Suprapubic skin (tissue), 4 donors: ENCODE measurements around the gene PACRG. TPM values are rescaled to one million over a fixed set of nuclear protein-coding genes. Genes with fewer than 3 reads are reported as not detected.

Source experiments
- DNase-seq, 2 donors: peaks; one replicate each; pipeline ENCODE4 v3.0.0-alpha.2; 2019; ENCODE audit warnings: low spot score in 2 of 2
- H3K27ac ChIP-seq: fragments of 200-600 bp; sonication (generic); one replicate; pipeline ENCODE4 v1.5.1; 2019
- H3K27me3 ChIP-seq: fragments of 200-600 bp; sonication (generic); one replicate; pipeline ENCODE4 v1.5.1; 2019
- H3K36me3 ChIP-seq: fragments of 200-600 bp; sonication (generic); one replicate; pipeline ENCODE4 v1.5.1; 2019
- H3K4me1 ChIP-seq: fragments of 200-600 bp; sonication (generic); one replicate; pipeline ENCODE4 v1.5.1; 2019
- H3K4me3 ChIP-seq: fragments of 200-600 bp; sonication (generic); one replicate; pipeline ENCODE4 v1.5.1; 2019; ENCODE audit warnings: mild to moderate bottlenecking
- H3K9me3 ChIP-seq: fragments of 200-600 bp; sonication (generic); one replicate; pipeline ENCODE4 v1.5.1; 2019
- CTCF ChIP-seq, 2 donors: fragments of 200-600 bp in 1 of 2; fragments of 450-650 bp in 1 of 2; sonication (generic) in 1 of 2; IDR thresholded peaks; one replicate each; pipeline ENCODE4 v1.5.1; 2016 to 2019; ENCODE audit warnings: antibody characterized with exemption in 2 of 2, mild to moderate bottlenecking in 1 of 2, moderate library complexity in 1 of 2
- EP300 ChIP-seq: sonication (generic); formaldehyde crosslinking; IDR thresholded peaks from one replicate; pipeline ENCODE4 v1.6.1; 2017; ENCODE audit warnings: antibody characterized with exemption
- POLR2A ChIP-seq, 2 donors: fragments of 450-650 bp; IDR thresholded peaks; one replicate each; pipeline ENCODE4 v1.6.1; 2017; ENCODE audit warnings: antibody characterized with exemption in 2 of 2, mild to moderate bottlenecking in 2 of 2, moderate library complexity in 2 of 2
- POLR2AphosphoS5 ChIP-seq, 3 donors: sonication (generic); formaldehyde crosslinking; IDR thresholded peaks; one replicate each; pipeline ENCODE4 v1.6.1; 2017; ENCODE audit warnings: antibody characterized with exemption in 3 of 3
- WGBS: methylation state at CpG from one replicate; pipeline ENCODE4 v1.1.5; 2018; 5-methylcytosine and 5-hydroxymethylcytosine counted together
- total RNA-seq, 4 donors: library from RNA; depleted of rRNA; stranded (reverse); fragments of >200 nt; gene quantifications; one replicate each; pipeline ENCODE4 v1.1.0, GENCODE V29; 2016

PACRG gene
- total RNA-seq, 4 donors from 2014 or later: 1.1 to 2.3 (median 2.0) TPM

DNA sequence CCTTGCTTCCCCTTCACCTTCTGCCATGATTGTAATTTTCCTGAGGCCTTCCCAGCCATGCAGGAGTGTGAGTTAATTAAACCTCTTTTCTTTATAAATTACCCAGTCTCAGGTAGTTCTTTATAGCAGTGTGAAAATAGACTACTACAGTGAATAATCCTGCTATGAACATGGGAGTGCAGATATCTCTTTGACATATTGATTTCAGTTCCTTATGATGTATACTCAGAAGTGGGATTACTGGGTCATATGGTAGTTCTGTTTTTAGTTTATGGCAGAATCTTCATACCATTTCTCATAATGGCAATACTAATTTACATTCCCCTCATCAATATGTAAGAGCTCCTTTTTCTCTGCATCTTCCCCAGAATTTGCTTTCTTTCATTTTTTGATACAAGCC lies 26.0 kb downstream of the PACRG start:
- Histone ChIP-seq H3K27ac (no peak overlapping the region), H3K4me3 (no peak overlapping the region), H3K4me1 (no peaks in the 10 kb centered on the region), H3K36me3 (no peaks in the 10 kb centered on the region), H3K9me3 (no peaks in the 10 kb centered on the region), H3K27me3 (no peaks in the 10 kb centered on the region)
- TF ChIP-seq POLR2A (IDR thresholded peaks at IDR 0.05) (no peak), CTCF (IDR thresholded peaks at IDR 0.05) (no peak), EP300 (no peak), POLR2AphosphoS5 (IDR thresholded peaks at IDR 0.05) (no peak)
- DNase-seq: no peak

DNA sequence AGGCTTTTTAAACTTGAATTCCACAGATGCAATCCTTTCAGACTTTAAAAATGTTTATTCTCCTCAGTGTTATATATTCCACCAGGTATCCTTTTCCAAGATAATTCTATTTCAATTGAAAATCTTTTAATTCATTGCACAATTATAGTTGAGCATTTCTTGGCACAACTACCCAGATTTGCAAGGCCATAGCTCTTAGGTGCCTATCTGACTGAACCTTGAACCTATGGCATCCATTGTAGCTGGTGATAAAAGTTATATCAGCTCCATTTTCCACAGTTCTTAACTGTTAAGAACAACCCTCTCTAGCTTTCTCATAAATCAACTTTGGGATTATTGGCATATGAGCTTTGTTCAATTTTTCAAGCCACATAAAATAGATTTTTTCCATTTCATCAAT lies 42.4 kb downstream of the PACRG start:
- DNase-seq: no peak
- TF ChIP-seq POLR2A (IDR thresholded peaks at IDR 0.05) (no peak), POLR2AphosphoS5 (IDR thresholded peaks at IDR 0.05) (no peak), EP300 (no peak), CTCF (IDR thresholded peaks at IDR 0.05) (no peak)
- Histone ChIP-seq H3K27me3 (no peaks in the 10 kb centered on the region), H3K36me3 (no peaks in the 10 kb centered on the region), H3K4me1 (no peaks in the 10 kb centered on the region), H3K4me3 (no peak overlapping the region), H3K27ac (no peak overlapping the region), H3K9me3 (no peaks in the 10 kb centered on the region)

- H3K4me3 ChIP-seq: no peak overlapping the region
- H3K9me3 ChIP-seq: no peaks in the 10 kb centered on the region
- H3K36me3 ChIP-seq: no peaks in the 10 kb centered on the region
- no peak for TF ChIP-seq POLR2A (IDR thresholded peaks at IDR 0.05)
- TF ChIP-seq CTCF (IDR thresholded peaks at IDR 0.05): no peak
- no peak for TF ChIP-seq POLR2AphosphoS5 (IDR thresholded peaks at IDR 0.05)
- TF ChIP-seq EP300: no peak
- WGBS: 89% methylated on average over 1 of the region's 1 CpG
- no peak overlapping the region for H3K27ac ChIP-seq
- H3K4me1 ChIP-seq: no peaks in the 10 kb centered on the region
- no peak for DNase-seq
- no peaks in the 10 kb centered on the region for H3K27me3 ChIP-seq
Measured at GRCh38 chr6:162770955-162771354, 43.2 kb downstream of the PACRG start.

DNA sequence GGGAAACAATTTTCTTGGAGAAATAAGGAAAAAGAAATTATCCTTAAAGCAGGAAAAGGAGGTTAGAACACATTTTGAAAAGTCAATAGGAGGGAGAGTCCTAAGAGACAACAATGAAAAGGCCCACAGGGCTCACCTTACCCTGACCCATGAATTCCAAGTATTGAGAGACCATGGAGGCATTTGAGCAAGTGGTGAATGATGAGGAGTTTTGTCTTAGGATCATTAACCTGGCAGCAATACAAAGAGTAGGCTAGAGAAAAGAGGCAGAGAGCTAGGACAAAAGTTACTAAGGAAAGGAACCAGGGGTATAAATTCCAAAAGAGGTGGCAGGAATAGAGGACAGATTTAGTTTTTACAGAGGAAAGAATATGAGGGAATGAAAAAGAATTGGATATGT lies 44.7 kb downstream of the PACRG start:
- H3K27ac ChIP-seq: no peak overlapping the region
- no peak overlapping the region for H3K4me3 ChIP-seq
- no peaks in the 10 kb centered on the region for H3K27me3 ChIP-seq
- no peaks in the 10 kb centered on the region for H3K9me3 ChIP-seq
- no peaks in the 10 kb centered on the region for H3K4me1 ChIP-seq
- no peak for TF ChIP-seq EP300
- TF ChIP-seq POLR2A (IDR thresholded peaks at IDR 0.05): no peak
- no peak for TF ChIP-seq CTCF (IDR thresholded peaks at IDR 0.05)
- DNase-seq: no peak
- H3K36me3 ChIP-seq: no peaks in the 10 kb centered on the region

GRCh38 chr6:162773996-162774395 lies 46.2 kb downstream of the PACRG start:
- Histone ChIP-seq H3K4me3 (no peak overlapping the region), H3K27me3 (no peaks in the 10 kb centered on the region), H3K36me3 (no peaks in the 10 kb centered on the region), H3K4me1 (no peaks in the 10 kb centered on the region), H3K27ac (no peak overlapping the region), H3K9me3 (no peaks in the 10 kb centered on the region)
- no peak for TF ChIP-seq CTCF (IDR thresholded peaks at IDR 0.05)
- no peak for DNase-seq
- WGBS: 75% methylated on average over 3 of the region's 3 CpGs
